Pancreas (tissue), 10 donors: ENCODE data around the gene BRD3OS. TPM values are rescaled to one million over a fixed set of nuclear protein-coding genes. Genes with fewer than 3 reads are reported as not detected.

Experiments used
- ATAC-seq, 4 donors: fragments of 200-7000 bp; cut with Tn5 transposase; one replicate each; pipeline versions ENCODE4 v1.8.0 to v1.9.1; 2020; ENCODE audit warnings: mild to moderate bottlenecking in 4 of 4, moderate library complexity in 4 of 4
- DNase-seq, 6 donors: peaks; one replicate each; pipeline ENCODE4 v3.0.0-alpha.2; 2020
- FAIRE-seq: peaks from 2 replicates; lab custom pipeline; 2012; peaks lifted over from hg19 to GRCh38; lab: Jason Lieb, UNC
- H3K27ac ChIP-seq, 4 donors: fragments of 200-600 bp; sonication (generic); 1 replicate in 3 of 4; 2 replicates in 1 of 4; pipeline versions ENCODE4 v1.5.0 to v1.8.0; 2020
- H3K27me3 ChIP-seq, 4 donors: fragments of 200-600 bp; one replicate each; pipeline ENCODE4 v1.8.0; 2021
- H3K36me3 ChIP-seq, 3 donors: fragments of 200-600 bp; sonication (generic) in 1 of 3; one replicate each; pipeline versions ENCODE4 v1.5.0 to v1.8.0; 2020 to 2021
- H3K4me1 ChIP-seq, 3 donors: fragments of 200-600 bp; one replicate each; pipeline ENCODE4 v1.8.0; 2021
- H3K4me3 ChIP-seq, 4 donors: fragments of 200-600 bp; sonication (generic) in 2 of 4; one replicate each; pipeline versions ENCODE4 v1.5.0 to v1.8.0; 2020 to 2021
- H3K9me3 ChIP-seq, 4 donors: fragments of 200-600 bp; one replicate each; pipeline ENCODE4 v1.8.0; 2021
- CTCF ChIP-seq, 4 donors: fragments of 200-600 bp; sonication (generic) in 3 of 4; IDR thresholded peaks; one replicate each; pipeline versions ENCODE4 v1.5.0 to v1.8.0; 2021; ENCODE audit warnings: antibody characterized with exemption in 4 of 4
- WGBS, 2 donors: extraction: QIAGEN DNeasy Blood & Tissue Kit; methylation state at CpG; one replicate each; pipeline ENCODE4 v1.1.7; 2013; 5-methylcytosine and 5-hydroxymethylcytosine counted together
- intact Hi-C, 3 donors: fragments of 100-400 bp; cut with DNase I; formaldehyde crosslinking; loops; one replicate each; pipeline versions ENCODE4 v1.11.1 to v1.14.2; 2022
- polyA plus RNA-seq, 2 donors: library from polyadenylated mRNA; stranded (reverse); fragments of 200-250 nt; gene quantifications; one replicate each; pipeline ENCODE4 v1.2.3, GENCODE V29; 2013
- total RNA-seq, 6 donors: library from RNA; stranded (reverse); fragmentation: NEBNext Ultra II Directional in 4 of 6; extraction: Animal tissue kit (Norgen Biotek cat#: 25700) in 4 of 6; gene quantifications; one replicate each; pipeline versions ENCODE4 v1.2.1 to v1.2.4, GENCODE V29; 2021 to 2023
- donor health status: healthy with polysubstance abuse.
- donor health status: DM: no; HTN: no; CAD: no; lungs with moderate emphysema.
- donor health status: DM: no; HTN: no; CAD: no.
- donor health status: control.
- donor health status: control.
- donor health status: Bipolar disorder and iron deficiency.
- donor health status: DM: yes; HTN: yes; CAD: no.
- donor health status: DM: no; HTN: no; CAD: no.
- donor health status: DM: no; HTN: no; CAD: no.
- donor health status: DM: yes; HTN: yes; CAD: no.

BRD3OS gene
- total and polyA plus RNA-seq, 8 donors: 4.8 to 12.5 (median 7.3) TPM

GRCh38 chr9:134035041-134036039 lies 10.1 kb downstream of the BRD3OS start:
- H3K4me3 ChIP-seq: no peak overlapping the region
- intact Hi-C loops: no loop called here

GRCh38 chr9:134036130-134036529 lies 10.8 kb downstream of the BRD3OS start:
- no peak overlapping the region for H3K4me3 ChIP-seq
- FAIRE-seq: no peak
- 91 to 95% methylated on average over 16 of the region's 16 CpGs for WGBS, 2 donors

More at GRCh38 chr9:134035041-134036039, 10.1 kb downstream of the BRD3OS start:
- Histone ChIP-seq H3K4me1 (no peaks in the 10 kb centered on the region), H3K27me3 (no peaks in the 10 kb centered on the region), H3K27ac (no peak overlapping the region), H3K36me3 (peaks cover 3 to 60% (median 30%) of the 10 kb centered on the region in 3 donors), H3K9me3 (no peaks in the 10 kb centered on the region)
- TF ChIP-seq CTCF (IDR thresholded peaks at IDR 0.05): no peak
- FAIRE-seq (no peak), DNase-seq (peak in 1 of 6 donors; percentile 48), ATAC-seq (no peak)
- 95% methylated on average over 28 of the region's 28 CpGs for WGBS, 2 donors

GRCh38 chr9:134037641-134038040 lies 12.4 kb downstream of the BRD3OS start:
- H3K4me3 ChIP-seq: no peak overlapping the region
- no peaks in the 10 kb centered on the region for H3K4me1 ChIP-seq
- peaks cover 3 to 56% (median 35%) of the 10 kb centered on the region in 3 donors for H3K36me3 ChIP-seq
- no peaks in the 10 kb centered on the region for H3K27me3 ChIP-seq
- intact Hi-C loops: no loop called here
- no peaks in the 10 kb centered on the region for H3K9me3 ChIP-seq
- WGBS, 2 donors: 99 to 100% methylated on average over 2 of the region's 2 CpGs
- ATAC-seq: no peak
- no peak overlapping the region for H3K27ac ChIP-seq
- FAIRE-seq: peak; percentile 51
- no peak for DNase-seq
- TF ChIP-seq CTCF (IDR thresholded peaks at IDR 0.05): no peak

More at GRCh38 chr9:134036130-134036529, 10.8 kb downstream of the BRD3OS start:
- Histone ChIP-seq H3K4me1 (no peaks in the 10 kb centered on the region), H3K9me3 (no peaks in the 10 kb centered on the region), H3K36me3 (peaks cover 3 to 60% (median 32%) of the 10 kb centered on the region in 3 donors), H3K27ac (no peak overlapping the region), H3K27me3 (no peaks in the 10 kb centered on the region)
- DNase-seq: no peak
- no peak for ATAC-seq
- no peak for TF ChIP-seq CTCF (IDR thresholded peaks at IDR 0.05)
- intact Hi-C loops: no loop called here

GRCh38 chr9:134039386-134040175 lies 14.3 kb downstream of the BRD3OS start:
- DNase-seq: peak in 4 of 6 donors; percentile 2 to 50 (median 34)
- ATAC-seq: no peak
- 90 to 95% methylated on average over 20 of the region's 20 CpGs for WGBS, 2 donors
- intact Hi-C loops: no loop called here
- H3K27ac ChIP-seq: no peak overlapping the region
- no peaks in the 10 kb centered on the region for H3K9me3 ChIP-seq
- H3K4me1 ChIP-seq: no peaks in the 10 kb centered on the region
- no peak for TF ChIP-seq CTCF (IDR thresholded peaks at IDR 0.05)
- no peaks in the 10 kb centered on the region for H3K27me3 ChIP-seq
- no peak overlapping the region for H3K4me3 ChIP-seq
- no peak for FAIRE-seq
- peaks cover 0 to 42% (median 20%) of the 10 kb centered on the region in 3 donors for H3K36me3 ChIP-seq
